NB4 (cell line): ENCODE measurements around the gene ADAT1.
A peak's percentile ranks its signal among the peaks of the same experiment; 100 is the strongest.

ENCODE experiments used
- DNase-seq: peaks from one replicate; pipeline ENCODE4 v3.0.0; 2010; ENCODE audit warnings: low read depth
- H3K4me3 ChIP-seq: one replicate; pipeline ENCODE4 v1.5.1; 2011; ENCODE audit warnings: mild to moderate bottlenecking, low read depth, low read length, moderate library complexity
- MYC ChIP-seq: IDR thresholded peaks from 2 replicates; pipeline ENCODE4 v1.6.1; 2011; ENCODE audit warnings: low read depth, low read length
- POLR2A ChIP-seq: IDR thresholded peaks from 2 replicates; pipeline ENCODE4 v1.6.1; 2011; ENCODE audit warnings: mild to moderate bottlenecking; ENCODE audit not compliant: insufficient read length; ENCODE audit errors: extremely low read depth
- TF ChIP-seq, protein P1 (sequence below): IDR thresholded peaks from 2 replicates; pipeline ENCODE4 v1.6.1; 2011; ENCODE audit warnings: low read depth, low read length
- TF ChIP-seq, protein P2 (sequence below): IDR thresholded peaks from one replicate; pipeline ENCODE4 v1.5.1; 2012; ENCODE audit warnings: low read depth, low read length

ADAT1 gene

DNA sequence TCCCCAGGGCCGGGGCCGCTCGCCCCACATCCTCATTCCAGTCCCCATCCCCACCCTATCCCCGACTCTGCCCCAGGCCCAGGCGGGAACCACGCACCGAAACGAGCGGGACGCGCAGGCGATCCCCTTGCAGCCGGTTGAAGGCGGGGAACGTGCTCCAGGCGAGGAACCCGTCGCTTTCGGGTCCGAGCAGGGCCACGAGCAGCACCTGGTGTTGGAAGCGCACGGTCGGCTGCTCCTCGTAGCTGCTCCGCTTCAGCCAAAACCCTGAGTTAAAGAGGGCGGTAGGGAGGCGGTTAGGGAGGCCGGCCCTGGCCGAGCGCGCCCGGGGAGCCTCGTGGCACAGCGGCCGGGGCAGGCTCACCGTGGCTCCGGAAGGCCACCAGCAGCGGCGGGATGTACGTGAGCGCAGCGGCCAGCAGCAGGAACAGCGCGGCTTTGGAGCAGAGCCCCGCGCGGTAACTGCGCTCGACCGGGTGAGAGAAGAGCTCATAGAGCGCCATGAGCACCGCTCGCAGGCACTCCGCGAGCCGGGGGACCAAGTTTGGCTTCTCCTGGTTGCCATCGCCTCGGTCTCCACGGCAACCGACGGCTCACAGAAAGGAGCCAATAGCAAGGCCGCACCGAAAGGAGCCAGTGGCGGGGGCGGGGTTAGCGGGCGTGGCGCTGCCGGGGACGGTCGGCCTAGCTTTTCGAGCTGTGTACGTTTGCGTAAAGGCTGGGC, 67.2 kb downstream of the ADAT1 start, which contains the start of gene TMEM231:
TMEM231 (minus strand) TSS at position 546 of the 724 bp plus-strand sequence; CDS start at position 503, 43 bp downstream.
- H3K4me3 ChIP-seq = peak within 1 kb of the TSS; percentile 78
- DNase-seq = peak; percentile 97
- TF ChIP-seq, protein P1, sequence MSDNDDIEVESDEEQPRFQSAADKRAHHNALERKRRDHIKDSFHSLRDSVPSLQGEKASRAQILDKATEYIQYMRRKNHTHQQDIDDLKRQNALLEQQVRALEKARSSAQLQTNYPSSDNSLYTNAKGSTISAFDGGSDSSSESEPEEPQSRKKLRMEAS = peak; percentile 37
- TF ChIP-seq MYC (peak; percentile 61), POLR2A (peak; percentile 54)
- TF ChIP-seq, protein P2, sequence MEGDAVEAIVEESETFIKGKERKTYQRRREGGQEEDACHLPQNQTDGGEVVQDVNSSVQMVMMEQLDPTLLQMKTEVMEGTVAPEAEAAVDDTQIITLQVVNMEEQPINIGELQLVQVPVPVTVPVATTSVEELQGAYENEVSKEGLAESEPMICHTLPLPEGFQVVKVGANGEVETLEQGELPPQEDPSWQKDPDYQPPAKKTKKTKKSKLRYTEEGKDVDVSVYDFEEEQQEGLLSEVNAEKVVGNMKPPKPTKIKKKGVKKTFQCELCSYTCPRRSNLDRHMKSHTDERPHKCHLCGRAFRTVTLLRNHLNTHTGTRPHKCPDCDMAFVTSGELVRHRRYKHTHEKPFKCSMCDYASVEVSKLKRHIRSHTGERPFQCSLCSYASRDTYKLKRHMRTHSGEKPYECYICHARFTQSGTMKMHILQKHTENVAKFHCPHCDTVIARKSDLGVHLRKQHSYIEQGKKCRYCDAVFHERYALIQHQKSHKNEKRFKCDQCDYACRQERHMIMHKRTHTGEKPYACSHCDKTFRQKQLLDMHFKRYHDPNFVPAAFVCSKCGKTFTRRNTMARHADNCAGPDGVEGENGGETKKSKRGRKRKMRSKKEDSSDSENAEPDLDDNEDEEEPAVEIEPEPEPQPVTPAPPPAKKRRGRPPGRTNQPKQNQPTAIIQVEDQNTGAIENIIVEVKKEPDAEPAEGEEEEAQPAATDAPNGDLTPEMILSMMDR = peak; percentile 2

DNA sequence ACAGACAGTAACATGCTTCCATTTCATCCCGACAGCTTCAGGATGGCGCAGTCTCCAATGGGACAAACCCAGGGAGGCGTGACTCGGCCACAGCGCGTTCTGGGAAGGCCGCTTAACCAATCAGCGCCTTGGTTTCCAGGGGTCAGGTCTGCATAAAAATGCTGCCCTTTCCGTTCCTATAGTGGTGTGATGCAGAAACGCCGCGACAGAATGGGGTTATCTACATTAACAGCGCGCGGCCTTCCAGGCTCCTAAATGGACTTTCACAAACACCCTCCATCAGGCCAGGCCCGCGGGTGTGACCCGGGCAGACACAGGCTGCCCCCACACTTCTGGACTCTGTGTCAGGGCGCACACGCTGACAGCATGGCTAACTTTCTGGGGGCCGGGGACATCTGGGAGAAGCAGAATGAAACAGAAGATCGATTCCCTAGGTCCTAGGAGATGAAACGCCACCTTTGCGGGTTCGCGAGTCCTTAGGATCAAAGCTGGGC, 67.8 kb downstream of the ADAT1 start:
- TF ChIP-seq, protein P2 = no peak
- peak; percentile 38 for TF ChIP-seq POLR2A
- TF ChIP-seq, protein P1 = peak; percentile 32; the same call in 1 of the 2 replicates
- peak; percentile 41; the same call in 1 of the 2 replicates for TF ChIP-seq MYC
- DNase-seq = peak; percentile 89
- peak overlapping the region; percentile 78 for H3K4me3 ChIP-seq

DNA sequence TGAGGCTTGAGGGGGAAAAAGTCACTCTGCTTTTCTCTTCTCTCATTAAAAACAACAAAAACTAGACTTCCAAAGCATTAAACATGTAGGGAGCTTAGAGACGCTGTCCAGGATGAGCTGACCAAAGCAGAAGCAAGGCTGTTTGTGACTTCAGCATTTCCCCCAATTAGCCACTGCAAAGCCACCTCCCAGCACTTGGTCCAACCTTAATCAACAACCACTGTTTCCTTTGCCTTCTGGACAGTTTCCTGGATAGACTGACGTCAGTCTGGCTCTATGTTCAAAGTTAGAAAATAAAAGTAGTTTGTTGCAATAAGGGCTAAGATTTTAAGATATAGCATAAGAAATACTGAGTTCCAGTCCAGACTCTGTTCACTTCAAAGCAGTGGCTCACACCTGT, 70.1 kb downstream of the ADAT1 start:
- TF ChIP-seq POLR2A = no peak
- no peak for DNase-seq
- no peak overlapping the region for H3K4me3 ChIP-seq

DNA sequence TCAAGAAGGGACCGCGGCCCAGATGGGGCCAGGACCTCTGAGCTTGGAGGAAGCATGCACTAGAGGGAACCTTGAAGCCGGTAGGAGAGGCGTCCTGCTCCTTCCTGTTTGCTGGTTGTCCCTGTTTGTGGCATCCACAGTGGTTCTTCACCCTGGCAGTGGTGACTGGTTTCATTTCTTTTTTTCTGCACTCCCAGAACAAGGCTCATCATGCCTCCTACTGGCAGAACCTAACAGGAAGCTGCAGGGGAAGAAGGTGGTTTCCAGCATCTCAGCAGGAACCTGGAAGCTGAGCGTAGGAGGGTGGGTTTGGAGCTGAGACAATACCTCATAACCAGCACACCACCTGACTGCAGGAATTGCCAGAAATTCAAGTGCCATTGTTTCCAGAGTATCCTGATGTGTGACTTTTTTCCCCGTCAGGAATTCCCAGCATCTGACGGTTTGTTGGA, 72.8 kb downstream of the ADAT1 start:
- TF ChIP-seq, protein P2 = peak; percentile 79
- no peak for TF ChIP-seq MYC
- no peak overlapping the region for H3K4me3 ChIP-seq
- DNase-seq = peak; percentile 79
